ENCODE data around the gene VILL. TPM values are rescaled to one million over a fixed set of nuclear protein-coding genes. Genes with fewer than 3 reads are reported as not detected.
A peak's percentile ranks its signal among the peaks of the same experiment; 100 is the strongest.
"Not testable (repeated sequence)": the region's sequence is repeated elsewhere in the genome, so short reads cannot be mapped to it uniquely, and the experiment has no call there.

The VILL gene
- total RNA-seq, 1 donor from 2014 or later: 16.9 TPM

DNA sequence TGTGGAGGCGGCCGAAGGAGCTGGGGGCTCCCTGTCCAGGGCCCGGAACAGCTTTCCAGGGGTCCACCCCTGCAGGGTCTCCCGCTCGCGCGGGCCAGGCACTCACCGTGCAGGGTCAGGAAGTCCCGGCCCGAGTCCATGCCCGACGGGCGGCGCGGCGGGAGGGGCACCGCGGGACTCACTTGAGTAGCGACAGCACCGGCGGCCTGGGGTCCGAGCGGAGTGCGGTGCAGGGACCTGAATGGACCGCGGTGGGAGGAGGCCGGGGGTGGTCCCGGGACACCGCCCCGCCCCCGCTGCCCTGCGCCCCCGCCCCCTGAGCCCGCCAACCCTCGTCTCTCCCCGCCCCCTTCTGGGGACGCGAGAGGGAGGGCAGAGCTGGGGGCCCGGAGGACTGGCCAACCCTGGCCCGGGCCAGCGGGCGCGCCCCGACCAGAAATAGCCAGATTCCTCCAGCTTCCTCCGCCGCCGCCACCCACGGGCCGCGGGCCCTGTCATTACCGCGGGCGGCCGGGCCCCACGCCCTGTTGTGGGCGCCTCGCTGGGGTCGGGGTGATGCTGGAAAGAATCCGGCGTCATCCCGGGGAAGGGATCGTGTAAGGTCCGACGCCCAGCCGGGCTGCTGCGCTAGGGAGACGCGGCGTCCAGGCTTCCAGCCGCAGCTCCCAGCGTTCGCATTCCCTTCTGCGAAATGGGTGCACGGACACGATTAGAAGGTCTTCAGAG lies 39.0 kb downstream of the VILL start, which contains the start of gene PLCD1:
PLCD1 (minus strand) TSS at position 243 of the 726 bp plus-strand sequence; CDS start at position 140, 103 bp downstream.
- TF ChIP-seq, protein P1, sequence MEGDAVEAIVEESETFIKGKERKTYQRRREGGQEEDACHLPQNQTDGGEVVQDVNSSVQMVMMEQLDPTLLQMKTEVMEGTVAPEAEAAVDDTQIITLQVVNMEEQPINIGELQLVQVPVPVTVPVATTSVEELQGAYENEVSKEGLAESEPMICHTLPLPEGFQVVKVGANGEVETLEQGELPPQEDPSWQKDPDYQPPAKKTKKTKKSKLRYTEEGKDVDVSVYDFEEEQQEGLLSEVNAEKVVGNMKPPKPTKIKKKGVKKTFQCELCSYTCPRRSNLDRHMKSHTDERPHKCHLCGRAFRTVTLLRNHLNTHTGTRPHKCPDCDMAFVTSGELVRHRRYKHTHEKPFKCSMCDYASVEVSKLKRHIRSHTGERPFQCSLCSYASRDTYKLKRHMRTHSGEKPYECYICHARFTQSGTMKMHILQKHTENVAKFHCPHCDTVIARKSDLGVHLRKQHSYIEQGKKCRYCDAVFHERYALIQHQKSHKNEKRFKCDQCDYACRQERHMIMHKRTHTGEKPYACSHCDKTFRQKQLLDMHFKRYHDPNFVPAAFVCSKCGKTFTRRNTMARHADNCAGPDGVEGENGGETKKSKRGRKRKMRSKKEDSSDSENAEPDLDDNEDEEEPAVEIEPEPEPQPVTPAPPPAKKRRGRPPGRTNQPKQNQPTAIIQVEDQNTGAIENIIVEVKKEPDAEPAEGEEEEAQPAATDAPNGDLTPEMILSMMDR (conservative IDR thresholded peaks at IDR 0.05): no peak
- peak within 1 kb of the TSS; percentile 92 for H3K27ac Mint-ChIP-seq
- H3K27me3 Mint-ChIP-seq: peaks cover 8% of the 10 kb centered on the region
- DNase-seq (ENCODE audit: extremely low spot score, unreplicated experiment): no peak
- peaks cover 16% of the 10 kb centered on the region for H3K4me1 Mint-ChIP-seq (ENCODE audit: unreplicated experiment)
- no peaks in the 10 kb centered on the region for H3K36me3 Mint-ChIP-seq
- H3K4me3 Mint-ChIP-seq: peak within 1 kb of the TSS; percentile 84
- H3K9me3 Mint-ChIP-seq: no peaks in the 10 kb centered on the region

GRCh38 chr3:38030126-38031021 lies 39.8 kb downstream of the VILL start:
- Mint-ChIP-seq H3K36me3 (no peaks in the 10 kb centered on the region), H3K27ac (peak overlapping the region; percentile 92), H3K4me1 (ENCODE audit: unreplicated experiment) (peaks cover 16% of the 10 kb centered on the region), H3K27me3 (peaks cover 8% of the 10 kb centered on the region), H3K9me3 (no peaks in the 10 kb centered on the region), H3K4me3 (peak overlapping the region; percentile 84)
- TF ChIP-seq, protein P1 (conservative IDR thresholded peaks at IDR 0.05): no peak
- DNase-seq (ENCODE audit: extremely low spot score, unreplicated experiment): no peak

- peaks cover 10% of the 10 kb centered on the region for H3K4me1 Mint-ChIP-seq (ENCODE audit: unreplicated experiment)
- peak overlapping the region; percentile 84 for H3K4me3 Mint-ChIP-seq
- H3K27ac Mint-ChIP-seq: peak overlapping the region; percentile 92
- H3K36me3 Mint-ChIP-seq: no peaks in the 10 kb centered on the region
- DNase-seq (ENCODE audit: extremely low spot score, unreplicated experiment): no peak
- H3K27me3 Mint-ChIP-seq: peaks cover 8% of the 10 kb centered on the region
- TF ChIP-seq, protein P1 (conservative IDR thresholded peaks at IDR 0.05): no peak
- H3K9me3 Mint-ChIP-seq: no peaks in the 10 kb centered on the region
Measured at GRCh38 chr3:38031022-38031994, 40.7 kb downstream of the VILL start.

- peaks cover 13% of the 10 kb centered on the region for H3K4me1 Mint-ChIP-seq (ENCODE audit: unreplicated experiment)
- H3K36me3 Mint-ChIP-seq: no peaks in the 10 kb centered on the region
- no peak for DNase-seq (ENCODE audit: extremely low spot score, unreplicated experiment)
- H3K27ac Mint-ChIP-seq: no peak overlapping the region
- H3K4me3 Mint-ChIP-seq: no peak overlapping the region
- H3K9me3 Mint-ChIP-seq: no peaks in the 10 kb centered on the region
- TF ChIP-seq, protein P1 (conservative IDR thresholded peaks at IDR 0.05): no peak
- H3K27me3 Mint-ChIP-seq: peaks cover 10% of the 10 kb centered on the region
Measured at GRCh38 chr3:38032328-38032865, 41.8 kb downstream of the VILL start.

DNA sequence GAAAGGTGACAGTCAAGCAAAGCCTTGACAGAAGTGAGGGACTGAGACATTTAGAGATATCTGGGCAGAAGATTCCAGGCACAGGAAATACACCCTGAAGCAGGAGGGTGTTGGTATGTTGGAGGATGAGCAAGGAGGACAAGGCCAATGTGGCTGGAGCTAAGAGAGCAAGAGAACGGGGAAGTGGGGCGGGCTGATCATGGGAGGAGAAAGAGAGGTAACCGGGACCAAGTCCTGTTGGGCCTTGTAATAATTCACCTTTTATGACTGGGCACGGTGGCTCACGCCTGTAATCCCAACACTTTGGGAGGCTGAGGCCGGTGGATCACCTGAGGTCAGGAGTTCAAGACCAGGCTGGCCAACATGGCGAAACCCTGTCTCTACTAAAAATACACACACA lies 43.0 kb downstream of the VILL start:
- H3K27me3 Mint-ChIP-seq: peaks cover 15% of the 10 kb centered on the region
- not testable (repeated sequence) for DNase-seq (ENCODE audit: extremely low spot score, unreplicated experiment); H3K9me3 Mint-ChIP-seq; H3K36me3 Mint-ChIP-seq; H3K27ac Mint-ChIP-seq; H3K4me3 Mint-ChIP-seq
- peaks cover 15% of the 10 kb centered on the region for H3K4me1 Mint-ChIP-seq (ENCODE audit: unreplicated experiment)

- Mint-ChIP-seq H3K27me3 (peaks cover 23% of the 10 kb centered on the region), H3K4me1 (ENCODE audit: unreplicated experiment) (peaks cover 19% of the 10 kb centered on the region)
- not testable (repeated sequence) for H3K36me3 Mint-ChIP-seq; H3K27ac Mint-ChIP-seq; H3K9me3 Mint-ChIP-seq; H3K4me3 Mint-ChIP-seq; DNase-seq (ENCODE audit: extremely low spot score, unreplicated experiment)
Measured at GRCh38 chr3:38034335-38034734, 43.7 kb downstream of the VILL start.

Measured in type B pancreatic cell (in vitro differentiated cells).